ENCODE measurements around the gene ZNF697.
A peak's percentile ranks its signal among the peaks of the same experiment; 100 is the strongest.

ZNF697 gene

DNA sequence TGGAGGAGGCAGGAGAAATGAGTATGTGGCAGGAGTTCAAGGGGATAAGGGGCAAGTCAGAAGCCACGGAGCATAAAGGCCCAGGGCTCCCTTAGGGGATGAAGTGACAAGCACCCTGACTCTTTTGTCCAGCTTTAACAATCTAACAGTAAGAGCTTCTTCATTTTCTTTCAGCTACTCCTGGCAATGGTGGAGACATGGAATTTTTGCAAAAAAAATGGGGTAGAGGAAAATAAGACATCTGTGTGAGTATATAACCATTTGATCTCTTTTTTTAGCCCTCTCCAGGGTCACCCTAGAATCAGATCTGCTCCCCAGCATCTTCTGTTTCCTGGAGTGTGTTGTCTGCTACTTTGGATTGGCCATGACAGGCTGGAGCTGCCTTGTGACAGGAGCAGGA is 47.1 kb downstream of the ZNF697 start:
- no peak overlapping the region for H3K4me3 ChIP-seq (ENCODE audit: severe bottlenecking)
- DNase-seq (ENCODE audit: low spot score) (no peak), ATAC-seq (ENCODE audit: low read depth) (no peak)
- TF ChIP-seq CTCF (IDR thresholded peaks at IDR 0.05; ENCODE audit: poor library complexity, severe bottlenecking): no peak
- H3K9me3 ChIP-seq (ENCODE audit: severe bottlenecking): no peaks in the 10 kb centered on the region
- H3K4me1 ChIP-seq (ENCODE audit: insufficient read depth, poor library complexity, severe bottlenecking): peaks cover 14% of the 10 kb centered on the region
- H3K36me3 ChIP-seq (ENCODE audit: low read depth): no peaks in the 10 kb centered on the region
- H3K27ac ChIP-seq (ENCODE audit: poor library complexity, severe bottlenecking): no peak overlapping the region
- H3K27me3 ChIP-seq (ENCODE audit: insufficient read depth, poor library complexity, severe bottlenecking): no peaks in the 10 kb centered on the region

DNA sequence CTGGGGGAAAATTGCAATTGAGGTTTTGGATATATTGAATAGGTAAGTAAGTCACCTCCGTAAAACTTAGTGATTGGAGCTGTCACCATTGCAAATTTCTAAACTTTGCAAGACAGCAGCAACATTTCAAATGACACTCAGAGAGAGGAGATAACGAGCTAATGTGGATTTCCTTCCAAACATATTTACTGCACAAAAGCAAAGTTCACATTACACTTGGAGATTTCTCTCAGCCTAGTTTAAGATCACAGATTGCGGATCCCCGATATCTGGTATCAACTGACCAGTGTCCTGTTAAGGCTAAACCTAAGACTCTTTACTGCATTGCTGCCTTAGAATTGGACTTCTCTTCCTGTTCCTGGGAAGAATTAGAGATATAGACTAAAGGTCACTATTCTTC is 47.5 kb downstream of the ZNF697 start:
- no peak for ATAC-seq (ENCODE audit: low read depth)
- Histone ChIP-seq H3K36me3 (ENCODE audit: low read depth) (no peaks in the 10 kb centered on the region), H3K27me3 (ENCODE audit: insufficient read depth, poor library complexity, severe bottlenecking) (no peaks in the 10 kb centered on the region), H3K4me1 (ENCODE audit: insufficient read depth, poor library complexity, severe bottlenecking) (peaks cover 14% of the 10 kb centered on the region), H3K27ac (ENCODE audit: poor library complexity, severe bottlenecking) (no peak overlapping the region), H3K9me3 (ENCODE audit: severe bottlenecking) (no peaks in the 10 kb centered on the region), H3K4me3 (ENCODE audit: severe bottlenecking) (no peak overlapping the region)
- TF ChIP-seq CTCF (IDR thresholded peaks at IDR 0.05; ENCODE audit: poor library complexity, severe bottlenecking): no peak
- no peak for DNase-seq (ENCODE audit: low spot score)

DNA sequence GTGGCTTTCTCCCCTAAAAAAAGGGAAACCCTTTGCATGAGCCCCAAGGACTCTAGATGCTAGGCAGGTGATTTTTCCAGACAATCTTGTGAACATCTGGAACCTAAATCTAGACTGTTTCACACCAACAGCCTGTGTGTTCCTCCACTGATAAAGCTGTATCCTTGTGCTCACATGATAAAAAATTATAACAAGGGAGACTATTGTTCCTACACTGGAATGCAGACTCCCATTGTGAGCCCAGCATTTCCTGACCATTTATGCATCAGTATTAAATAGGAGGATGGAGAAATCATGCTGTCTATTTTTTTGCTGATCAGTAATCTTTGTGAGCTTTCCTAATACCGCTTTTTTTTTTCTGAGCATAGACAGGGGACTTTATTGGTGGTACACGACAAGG is 52.5 kb downstream of the ZNF697 start:
- Histone ChIP-seq H3K27me3 (ENCODE audit: insufficient read depth, poor library complexity, severe bottlenecking) (no peaks in the 10 kb centered on the region), H3K36me3 (ENCODE audit: low read depth) (no peaks in the 10 kb centered on the region), H3K4me1 (ENCODE audit: insufficient read depth, poor library complexity, severe bottlenecking) (no peaks in the 10 kb centered on the region), H3K4me3 (ENCODE audit: severe bottlenecking) (no peak overlapping the region), H3K9me3 (ENCODE audit: severe bottlenecking) (no peaks in the 10 kb centered on the region), H3K27ac (ENCODE audit: poor library complexity, severe bottlenecking) (no peak overlapping the region)
- DNase-seq (ENCODE audit: low spot score) (no peak), ATAC-seq (ENCODE audit: low read depth) (no peak)
- no peak for TF ChIP-seq CTCF (IDR thresholded peaks at IDR 0.05; ENCODE audit: poor library complexity, severe bottlenecking)

DNA sequence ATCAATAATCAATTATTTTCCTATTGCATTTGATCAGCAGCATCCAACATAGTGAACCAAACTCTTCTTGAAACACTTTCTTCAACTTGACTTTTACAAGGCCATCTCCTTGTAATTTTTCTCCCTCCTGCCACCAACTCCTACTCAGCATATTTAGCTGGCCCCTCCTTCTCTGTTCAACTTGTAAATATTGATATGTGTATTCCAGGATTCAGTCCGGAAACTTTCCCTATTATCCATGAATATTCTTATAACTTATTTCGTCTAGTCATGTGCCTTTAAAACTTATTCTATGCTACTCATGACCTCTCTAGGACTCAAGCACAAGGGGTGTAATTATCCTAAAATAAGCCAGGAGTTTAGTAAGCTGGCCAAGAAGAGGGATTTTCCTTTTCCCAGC is 52.9 kb downstream of the ZNF697 start:
- no peaks in the 10 kb centered on the region for H3K4me1 ChIP-seq (ENCODE audit: insufficient read depth, poor library complexity, severe bottlenecking)
- no peak overlapping the region for H3K4me3 ChIP-seq (ENCODE audit: severe bottlenecking)
- no peak for ATAC-seq (ENCODE audit: low read depth)
- no peaks in the 10 kb centered on the region for H3K27me3 ChIP-seq (ENCODE audit: insufficient read depth, poor library complexity, severe bottlenecking)
- no peak for TF ChIP-seq CTCF (IDR thresholded peaks at IDR 0.05; ENCODE audit: poor library complexity, severe bottlenecking)
- no peak for DNase-seq (ENCODE audit: low spot score)
- H3K27ac ChIP-seq (ENCODE audit: poor library complexity, severe bottlenecking): no peak overlapping the region
- no peaks in the 10 kb centered on the region for H3K9me3 ChIP-seq (ENCODE audit: severe bottlenecking)
- H3K36me3 ChIP-seq (ENCODE audit: low read depth): no peaks in the 10 kb centered on the region

GRCh38 chr1:119594376-119594775 is 53.7 kb downstream of the ZNF697 start:
- no peak for TF ChIP-seq CTCF (IDR thresholded peaks at IDR 0.05; ENCODE audit: poor library complexity, severe bottlenecking)
- Histone ChIP-seq H3K4me1 (ENCODE audit: insufficient read depth, poor library complexity, severe bottlenecking) (no peaks in the 10 kb centered on the region), H3K27me3 (ENCODE audit: insufficient read depth, poor library complexity, severe bottlenecking) (no peaks in the 10 kb centered on the region), H3K9me3 (ENCODE audit: severe bottlenecking) (no peaks in the 10 kb centered on the region), H3K36me3 (ENCODE audit: low read depth) (no peaks in the 10 kb centered on the region), H3K4me3 (ENCODE audit: severe bottlenecking) (no peak overlapping the region), H3K27ac (ENCODE audit: poor library complexity, severe bottlenecking) (no peak overlapping the region)
- peak; percentile 57; the same call in 2 of the 3 replicates for ATAC-seq (ENCODE audit: low read depth)
- DNase-seq (ENCODE audit: low spot score): no peak

Measured in RWPE2 (cell line).